ENCODE measurements around the gene FKBP2.

- no peak for TF ChIP-seq CTCF (IDR thresholded peaks at IDR 0.05)
- TF ChIP-seq POLR2A (IDR thresholded peaks at IDR 0.05): no peak
Observed at GRCh38 chr11:64220271-64220670, 20.6 kb upstream of the FKBP2 start.

All from esophagus squamous epithelium (tissue), 4 donors.